ENCODE measurements around the gene OR10H1. TPM values are rescaled to one million over a fixed set of nuclear protein-coding genes. Genes with fewer than 3 reads are reported as not detected.
"Not testable (repeated sequence)": the region's sequence is repeated elsewhere in the genome, so short reads cannot be mapped to it uniquely, and the experiment has no call there.

Gene OR10H1
- total RNA-seq = not detected

- CTCF ChIA-PET = no interaction called here
- H3K36me3 Mint-ChIP-seq (ENCODE audit: low read depth) = no peaks in the 10 kb centered on the region
Measured at GRCh38 chr19:15815306-15815705, at the start of gene OR10H1. TSS of gene OR10H1 (minus strand) at chr19:15815664. CDS start at chr19:15808037, 7,627 bp downstream.

GRCh38 chr19:15864824-15865223 lies 49.4 kb upstream of the OR10H1 start:
- Mint-ChIP-seq H3K4me1 (peaks cover 8% of the 10 kb centered on the region), H3K9me3 (no peaks in the 10 kb centered on the region), H3K4me3 (no peak overlapping the region), H3K27ac (no peak overlapping the region), H3K27me3 (peaks cover 1% of the 10 kb centered on the region), H3K36me3 (ENCODE audit: low read depth) (no peaks in the 10 kb centered on the region)
- CTCF ChIA-PET = no interaction called here
- POLR2A ChIA-PET = interaction anchor here (0.6 kb wide), 1 partner anchor 1088 kb away, joined by 3 read pairs; no protein-coding TSS in a partner anchor
- DNase-seq = no peak

More at GRCh38 chr19:15815306-15815705, at the start of gene OR10H1:
- Mint-ChIP-seq H3K27me3 (peaks cover 23% of the 10 kb centered on the region), H3K9me3 (no peaks in the 10 kb centered on the region), H3K27ac (no peak within 1 kb of the TSS), H3K4me3 (no peak within 1 kb of the TSS), H3K4me1 (peaks cover 2% of the 10 kb centered on the region)
- POLR2A ChIA-PET = no interaction called here
- no peak for DNase-seq

GRCh38 chr19:15863272-15863671 lies 47.8 kb upstream of the OR10H1 start:
- Mint-ChIP-seq H3K36me3 (ENCODE audit: low read depth) (no peaks in the 10 kb centered on the region), H3K27ac (no peak overlapping the region), H3K27me3 (peaks cover 1% of the 10 kb centered on the region), H3K4me3 (no peak overlapping the region), H3K9me3 (no peaks in the 10 kb centered on the region), H3K4me1 (no peaks in the 10 kb centered on the region)
- POLR2A ChIA-PET = no interaction called here
- no peak for DNase-seq
- CTCF ChIA-PET = no interaction called here

- ChIA-PET CTCF (no interaction called here), POLR2A (no interaction called here)
- Mint-ChIP-seq H3K27ac (no peak overlapping the region), H3K4me3 (no peak overlapping the region), H3K27me3 (peaks cover 1% of the 10 kb centered on the region), H3K36me3 (ENCODE audit: low read depth) (no peaks in the 10 kb centered on the region), H3K9me3 (no peaks in the 10 kb centered on the region), H3K4me1 (no peaks in the 10 kb centered on the region)
- no peak for DNase-seq
Measured at GRCh38 chr19:15862444-15862843, 47.0 kb upstream of the OR10H1 start.

- DNase-seq = no peak
- Mint-ChIP-seq H3K27ac (no peak overlapping the region), H3K36me3 (ENCODE audit: low read depth) (no peaks in the 10 kb centered on the region), H3K4me3 (no peak overlapping the region), H3K27me3 (peaks cover 1% of the 10 kb centered on the region), H3K9me3 (no peaks in the 10 kb centered on the region), H3K4me1 (no peaks in the 10 kb centered on the region)
- ChIA-PET CTCF (no interaction called here), POLR2A (no interaction called here)
Measured at GRCh38 chr19:15860522-15860921, 45.1 kb upstream of the OR10H1 start.

- POLR2A ChIA-PET = no interaction called here
- Mint-ChIP-seq H3K9me3 (no peaks in the 10 kb centered on the region), H3K27ac (no peak overlapping the region), H3K4me1 (no peaks in the 10 kb centered on the region), H3K36me3 (ENCODE audit: low read depth) (no peaks in the 10 kb centered on the region), H3K4me3 (no peak overlapping the region), H3K27me3 (no peaks in the 10 kb centered on the region)
- CTCF ChIA-PET = interaction anchor here (0.6 kb wide), 1 partner anchor 248 kb away, joined by 4 read pairs; no protein-coding TSS in a partner anchor
- DNase-seq = no peak
Measured at GRCh38 chr19:15859187-15859586, 43.7 kb upstream of the OR10H1 start.

GRCh38 chr19:15850385-15850784 lies 34.9 kb upstream of the OR10H1 start:
- Mint-ChIP-seq H3K4me3 (no peak overlapping the region), H3K36me3 (ENCODE audit: low read depth) (no peaks in the 10 kb centered on the region), H3K27ac (no peak overlapping the region), H3K9me3 (no peaks in the 10 kb centered on the region), H3K4me1 (peaks cover 9% of the 10 kb centered on the region), H3K27me3 (no peaks in the 10 kb centered on the region)
- no peak for DNase-seq
- POLR2A ChIA-PET = no interaction called here
- CTCF ChIA-PET = no interaction called here

GRCh38 chr19:15846923-15847322 lies 31.5 kb upstream of the OR10H1 start:
- peaks cover 35% of the 10 kb centered on the region for H3K4me1 Mint-ChIP-seq
- H3K4me3 Mint-ChIP-seq = no peak overlapping the region
- ChIA-PET CTCF (interaction anchor here (0.6 kb wide), 1 partner anchor 1073 kb away, joined by 3 read pairs; no protein-coding TSS in a partner anchor), POLR2A (interaction anchor here (0.6 kb wide), 1 partner anchor 229 kb away, joined by 3 read pairs; the partner anchor contains the start of gene TPM4)
- peaks cover 3% of the 10 kb centered on the region for H3K36me3 Mint-ChIP-seq (ENCODE audit: low read depth)
- H3K27me3 Mint-ChIP-seq = no peaks in the 10 kb centered on the region
- H3K9me3 Mint-ChIP-seq = no peaks in the 10 kb centered on the region
- no peak overlapping the region for H3K27ac Mint-ChIP-seq
- no peak for DNase-seq

- POLR2A ChIA-PET = not testable (repeated sequence)
- peaks cover 43% of the 10 kb centered on the region for H3K4me1 Mint-ChIP-seq
Measured at GRCh38 chr19:15843894-15844222, 28.4 kb upstream of the OR10H1 start.

GRCh38 chr19:15843203-15843893 lies 27.9 kb upstream of the OR10H1 start:
- POLR2A ChIA-PET = no interaction called here
- no peaks in the 10 kb centered on the region for H3K27me3 Mint-ChIP-seq
- DNase-seq = no peak
- peak overlapping the region; percentile 87 for H3K27ac Mint-ChIP-seq
- H3K4me1 Mint-ChIP-seq = peaks cover 48% of the 10 kb centered on the region
- H3K9me3 Mint-ChIP-seq = no peaks in the 10 kb centered on the region
- no peak overlapping the region for H3K4me3 Mint-ChIP-seq
- peaks cover 3% of the 10 kb centered on the region for H3K36me3 Mint-ChIP-seq (ENCODE audit: low read depth)
- CTCF ChIA-PET = interaction anchor here (1.3 kb wide), 1 partner anchor 8 kb away, joined by 4 read pairs; no protein-coding TSS in a partner anchor

More at GRCh38 chr19:15843894-15844222, 28.4 kb upstream of the OR10H1 start:
- DNase-seq; H3K4me3 Mint-ChIP-seq; H3K27me3 Mint-ChIP-seq; H3K36me3 Mint-ChIP-seq (ENCODE audit: low read depth); H3K9me3 Mint-ChIP-seq: not testable (repeated sequence)
- peak overlapping the region; percentile 87 for H3K27ac Mint-ChIP-seq
- CTCF ChIA-PET = interaction anchor here (1.3 kb wide), 1 partner anchor 9 kb away, joined by 4 read pairs; no protein-coding TSS in a partner anchor

- H3K4me1 Mint-ChIP-seq = peaks cover 57% of the 10 kb centered on the region
- no peak for DNase-seq
- H3K36me3 Mint-ChIP-seq (ENCODE audit: low read depth) = peaks cover 3% of the 10 kb centered on the region
- no peak overlapping the region for H3K4me3 Mint-ChIP-seq
- H3K27me3 Mint-ChIP-seq = no peaks in the 10 kb centered on the region
- CTCF ChIA-PET = no interaction called here
- no peaks in the 10 kb centered on the region for H3K9me3 Mint-ChIP-seq
- POLR2A ChIA-PET = no interaction called here
- H3K27ac Mint-ChIP-seq = no peak overlapping the region
Measured at GRCh38 chr19:15841875-15842569, 26.6 kb upstream of the OR10H1 start.

GRCh38 chr19:15840833-15841232 lies 25.4 kb upstream of the OR10H1 start:
- Mint-ChIP-seq H3K27ac (no peak overlapping the region), H3K36me3 (ENCODE audit: low read depth) (peaks cover 4% of the 10 kb centered on the region), H3K4me3 (no peak overlapping the region), H3K9me3 (no peaks in the 10 kb centered on the region), H3K27me3 (no peaks in the 10 kb centered on the region), H3K4me1 (peaks cover 55% of the 10 kb centered on the region)
- DNase-seq = no peak
- ChIA-PET CTCF (no interaction called here), POLR2A (no interaction called here)

- H3K27me3 Mint-ChIP-seq; H3K36me3 Mint-ChIP-seq (ENCODE audit: low read depth); H3K9me3 Mint-ChIP-seq; CTCF ChIA-PET; H3K4me3 Mint-ChIP-seq; H3K27ac Mint-ChIP-seq; POLR2A ChIA-PET; DNase-seq: not testable (repeated sequence)
- H3K4me1 Mint-ChIP-seq = peaks cover 55% of the 10 kb centered on the region
Measured at GRCh38 chr19:15839888-15840287, 24.4 kb upstream of the OR10H1 start.
